Measurements from ENCODE around the gene C19orf12.

- TF ChIP-seq, protein P1, sequence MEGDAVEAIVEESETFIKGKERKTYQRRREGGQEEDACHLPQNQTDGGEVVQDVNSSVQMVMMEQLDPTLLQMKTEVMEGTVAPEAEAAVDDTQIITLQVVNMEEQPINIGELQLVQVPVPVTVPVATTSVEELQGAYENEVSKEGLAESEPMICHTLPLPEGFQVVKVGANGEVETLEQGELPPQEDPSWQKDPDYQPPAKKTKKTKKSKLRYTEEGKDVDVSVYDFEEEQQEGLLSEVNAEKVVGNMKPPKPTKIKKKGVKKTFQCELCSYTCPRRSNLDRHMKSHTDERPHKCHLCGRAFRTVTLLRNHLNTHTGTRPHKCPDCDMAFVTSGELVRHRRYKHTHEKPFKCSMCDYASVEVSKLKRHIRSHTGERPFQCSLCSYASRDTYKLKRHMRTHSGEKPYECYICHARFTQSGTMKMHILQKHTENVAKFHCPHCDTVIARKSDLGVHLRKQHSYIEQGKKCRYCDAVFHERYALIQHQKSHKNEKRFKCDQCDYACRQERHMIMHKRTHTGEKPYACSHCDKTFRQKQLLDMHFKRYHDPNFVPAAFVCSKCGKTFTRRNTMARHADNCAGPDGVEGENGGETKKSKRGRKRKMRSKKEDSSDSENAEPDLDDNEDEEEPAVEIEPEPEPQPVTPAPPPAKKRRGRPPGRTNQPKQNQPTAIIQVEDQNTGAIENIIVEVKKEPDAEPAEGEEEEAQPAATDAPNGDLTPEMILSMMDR (IDR thresholded peaks at IDR 0.05; ENCODE audit: extremely low read depth in 1 of 2, insufficient read depth in 1 of 2, low read depth in 1 of 2, low read length in 2 of 2) = peak; percentile 76 to 96
- TF ChIP-seq EZH2 (IDR thresholded peaks at IDR 0.05; ENCODE audit: borderline replicate concordance, low read depth, low read length, severe bottlenecking) (no peak), POLR2A (IDR thresholded peaks at IDR 0.05; ENCODE audit: low read depth, low read length) (no peak), MAX (IDR thresholded peaks at IDR 0.05; ENCODE audit: insufficient read depth, insufficient read length) (no peak), POLR2AphosphoS5 (IDR thresholded peaks at IDR 0.05; ENCODE audit: insufficient read depth, low read depth, low read length) (no peak), JUN (IDR thresholded peaks at IDR 0.05; ENCODE audit: borderline replicate concordance, insufficient read depth, insufficient read length, low read depth) (no peak)
Measured at GRCh38 chr19:29694669-29695627, 20.1 kb downstream of the C19orf12 start.
